ENCODE measurements around the gene RBP2.

Gene RBP2

GRCh38 chr3:139476348-139476747 lies at the start of gene RBP2:
TSS of gene RBP2 (minus strand) at chr3:139476516. CDS start at chr3:139476459, 57 bp downstream.
- no peak for DNase-seq (ENCODE audit: low spot score)

- no peak for DNase-seq (ENCODE audit: low spot score)
Observed at GRCh38 chr3:139524841-139525636, 48.7 kb upstream of the RBP2 start.

- no peak for DNase-seq (ENCODE audit: low spot score)
Observed at GRCh38 chr3:139523718-139524117, 47.4 kb upstream of the RBP2 start.

- DNase-seq (ENCODE audit: low spot score), result no peak
Observed at GRCh38 chr3:139523166-139523565, 46.9 kb upstream of the RBP2 start.

GRCh38 chr3:139522421-139522820 lies 46.1 kb upstream of the RBP2 start:
- DNase-seq (ENCODE audit: low spot score), result no peak

GRCh38 chr3:139521816-139522215 lies 45.5 kb upstream of the RBP2 start:
- DNase-seq (ENCODE audit: low spot score), result no peak

GRCh38 chr3:139521144-139521543 lies 44.8 kb upstream of the RBP2 start:
- no peak for DNase-seq (ENCODE audit: low spot score)

GRCh38 chr3:139519998-139520737 lies 43.9 kb upstream of the RBP2 start:
- DNase-seq (ENCODE audit: low spot score), result peak; percentile 35

GRCh38 chr3:139518926-139519842 lies 42.9 kb upstream of the RBP2 start:
- no peak for DNase-seq (ENCODE audit: low spot score)

GRCh38 chr3:139518306-139518705 lies 42.0 kb upstream of the RBP2 start:
- DNase-seq (ENCODE audit: low spot score), result no peak

GRCh38 chr3:139517321-139518065 lies 41.2 kb upstream of the RBP2 start:
- DNase-seq (ENCODE audit: low spot score), result no peak

- no peak for DNase-seq (ENCODE audit: low spot score)
Observed at GRCh38 chr3:139514741-139515140, 38.4 kb upstream of the RBP2 start.

GRCh38 chr3:139509631-139510030 lies 33.3 kb upstream of the RBP2 start:
- DNase-seq (ENCODE audit: low spot score), result no peak

GRCh38 chr3:139506766-139507165 lies 30.4 kb upstream of the RBP2 start:
- DNase-seq (ENCODE audit: low spot score), result peak; percentile 33

GRCh38 chr3:139505829-139506386 lies 29.6 kb upstream of the RBP2 start:
- DNase-seq (ENCODE audit: low spot score), result no peak

GRCh38 chr3:139499536-139499935 lies 23.2 kb upstream of the RBP2 start:
- DNase-seq (ENCODE audit: low spot score), result no peak

- DNase-seq (ENCODE audit: low spot score), result no peak
Observed at GRCh38 chr3:139493826-139494385, 17.6 kb upstream of the RBP2 start.

GRCh38 chr3:139491966-139492365 lies 15.7 kb upstream of the RBP2 start:
- no peak for DNase-seq (ENCODE audit: low spot score)

GRCh38 chr3:139491027-139491700 lies 14.8 kb upstream of the RBP2 start:
- DNase-seq (ENCODE audit: low spot score), result no peak

GRCh38 chr3:139482206-139482605 lies 5.9 kb upstream of the RBP2 start:
- DNase-seq (ENCODE audit: low spot score), result no peak
